A673 (cell line): ENCODE results near the gene RSAD1. TPM values are rescaled to one million over a fixed set of nuclear protein-coding genes. Genes with fewer than 3 reads are reported as not detected.
A peak's percentile ranks its signal among the peaks of the same experiment; 100 is the strongest.

ENCODE experiments used
- Bru-seq: library from RNA; stranded (reverse); fragments of 400-500 nt; gene quantifications from one replicate; lab custom pipeline; 2021; lab: Mats Ljungman, UMichigan
- BruChase-seq, 2 experiments: library from RNA; stranded (reverse); fragments of 400-500 nt; gene quantifications; one replicate each; lab custom pipeline; 2021; lab: Mats Ljungman, UMichigan
- BruUV-seq: library from RNA; stranded (reverse); fragments of 400-500 nt; replicated peaks from 2 replicates; lab custom pipeline; 2021; lab: Mats Ljungman, UMichigan
- CTCF ChIA-PET: fragments of 300-600 bp; sonication (Branson Sonifier 250); formaldehyde crosslinking; loops from one replicate; lab custom pipeline; 2022; ENCODE audit warnings: antibody characterized with exemption; lab: Charles Lee
- POLR2A ChIA-PET: fragments of 300-600 bp; sonication (Branson Sonifier 250); formaldehyde crosslinking; loops from one replicate; lab custom pipeline; 2022; ENCODE audit warnings: antibody characterized with exemption; ENCODE audit not compliant: low non-redundant PET; lab: Charles Lee
- DNase-seq: peaks from one replicate; pipeline ENCODE4 v3.0.0-alpha.2; 2015; ENCODE audit warnings: low spot score
- H3K27ac ChIP-seq: fragments of 200-600 bp; sonication (generic); 2 replicates; pipeline ENCODE4 v1.5.1; 2016; ENCODE audit warnings: mixed run types, low read depth, mild to moderate bottlenecking, mixed read lengths, antibody characterized with exemption, low read length; ENCODE audit not compliant: poor library complexity, severe bottlenecking
- H3K27me3 ChIP-seq: fragments of 200-600 bp; sonication (generic); replicated peaks from 2 replicates; pipeline ENCODE4 v1.6.1; 2017; ENCODE audit warnings: mixed run types, low read depth, mild to moderate bottlenecking, mixed read lengths, antibody characterized with exemption, low read length; ENCODE audit not compliant: insufficient read depth, poor library complexity
- H3K36me3 ChIP-seq: fragments of 200-600 bp; sonication (generic); 2 replicates; pipeline ENCODE4 v1.6.1; 2016; ENCODE audit warnings: mixed run types, mild to moderate bottlenecking, mixed read lengths, antibody characterized with exemption, low read length; ENCODE audit not compliant: insufficient read depth, poor library complexity, severe bottlenecking
- H3K4me1 ChIP-seq: fragments of 200-600 bp; sonication (generic); 2 replicates; pipeline ENCODE4 v1.6.1; 2017; ENCODE audit warnings: mixed run types, mild to moderate bottlenecking, mixed read lengths, antibody characterized with exemption, low read length; ENCODE audit not compliant: insufficient read depth, poor library complexity, severe bottlenecking
- H3K4me3 ChIP-seq: fragments of 200-600 bp; sonication (generic); 2 replicates; pipeline ENCODE4 v1.5.1; 2016; ENCODE audit warnings: low read depth, mixed run types, mild to moderate bottlenecking, mixed read lengths, low read length; ENCODE audit not compliant: poor library complexity, severe bottlenecking
- H3K9me3 ChIP-seq: fragments of 200-600 bp; sonication (generic); 2 replicates; pipeline ENCODE4 v1.6.1; 2016; ENCODE audit warnings: mixed run types, low read depth, mild to moderate bottlenecking, mixed read lengths, antibody characterized with exemption, low read length; ENCODE audit not compliant: poor library complexity, severe bottlenecking
- EZH2 ChIP-seq: fragments of 200-600 bp; sonication (generic); IDR thresholded peaks from 2 replicates; pipeline ENCODE4 v1.6.1; 2017; ENCODE audit warnings: borderline replicate concordance, low read depth, mild to moderate bottlenecking, mixed read lengths, antibody characterized with exemption, low read length; ENCODE audit not compliant: poor library complexity, severe bottlenecking
- intact Hi-C: fragments of 100-400 bp; cut with micrococcal nuclease; formaldehyde crosslinking; loops from one replicate; pipeline ENCODE4 v1.10.0; 2022; ENCODE audit not compliant: unreplicated experiment
- long read RNA-seq: library from polyadenylated mRNA; stranded (forward); transcript quantifications from one replicate; pipeline ENCODE4 v2.0.0, GENCODE V29; 2022
- total RNA-seq: library from RNA; stranded (reverse); gene quantifications from 2 replicates; pipeline ENCODE4 v1.2.3, GENCODE V29; 2021
- TF ChIP-seq, protein P1 (sequence below): fragments of 300-800, 200-600 bp; sonication (generic); conservative IDR thresholded peaks from 2 replicates; pipeline ENCODE4 v1.5.1; 2017; ENCODE audit warnings: low read depth, mild to moderate bottlenecking, antibody characterized with exemption, low read length, moderate library complexity, mixed read lengths

The RSAD1 gene
- total RNA-seq (44.3 and 48.4 TPM in 2 replicates), Bru-seq, nascent RNA (percentile 74 among the genes with signal in this experiment), BruChase-seq, experiment 1, labeled RNA remaining after a 2-hour chase (percentile 89 among the genes with signal in this experiment), BruChase-seq, experiment 2, labeled RNA remaining after a 6-hour chase (percentile 84 among the genes with signal in this experiment)
- long read RNA-seq, transcript RSAD1-201 (9 exons, 2,528 nt), result major isoform, 40 of 59 reads
- long read RNA-seq, partial matches to known transcripts, result 7 of 59 reads
- long read RNA-seq, other reads (novel, unspliced or antisense), result 12 of 59 reads

- H3K27ac ChIP-seq, result peak within 1 kb of the TSS; percentile 71
- POLR2A ChIA-PET, result interaction anchor here (0.6 to 0.7 kb wide), 3 partner anchors 24 to 232 kb away, joined by 3 to 8 read pairs (median 4); no protein-coding TSS in a partner anchor
- peaks cover 13% of the 10 kb centered on the region for H3K36me3 ChIP-seq
- DNase-seq, result peak; percentile 94
- intact Hi-C loops, result loop anchor here (10.0 kb wide), 1 partner anchor 104 kb away; the partner anchor contains the start of genes EME1 and MRPL27
- TF ChIP-seq EZH2, result no peak
- TF ChIP-seq, protein P1, sequence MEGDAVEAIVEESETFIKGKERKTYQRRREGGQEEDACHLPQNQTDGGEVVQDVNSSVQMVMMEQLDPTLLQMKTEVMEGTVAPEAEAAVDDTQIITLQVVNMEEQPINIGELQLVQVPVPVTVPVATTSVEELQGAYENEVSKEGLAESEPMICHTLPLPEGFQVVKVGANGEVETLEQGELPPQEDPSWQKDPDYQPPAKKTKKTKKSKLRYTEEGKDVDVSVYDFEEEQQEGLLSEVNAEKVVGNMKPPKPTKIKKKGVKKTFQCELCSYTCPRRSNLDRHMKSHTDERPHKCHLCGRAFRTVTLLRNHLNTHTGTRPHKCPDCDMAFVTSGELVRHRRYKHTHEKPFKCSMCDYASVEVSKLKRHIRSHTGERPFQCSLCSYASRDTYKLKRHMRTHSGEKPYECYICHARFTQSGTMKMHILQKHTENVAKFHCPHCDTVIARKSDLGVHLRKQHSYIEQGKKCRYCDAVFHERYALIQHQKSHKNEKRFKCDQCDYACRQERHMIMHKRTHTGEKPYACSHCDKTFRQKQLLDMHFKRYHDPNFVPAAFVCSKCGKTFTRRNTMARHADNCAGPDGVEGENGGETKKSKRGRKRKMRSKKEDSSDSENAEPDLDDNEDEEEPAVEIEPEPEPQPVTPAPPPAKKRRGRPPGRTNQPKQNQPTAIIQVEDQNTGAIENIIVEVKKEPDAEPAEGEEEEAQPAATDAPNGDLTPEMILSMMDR, result peak; percentile 67
- CTCF ChIA-PET, result interaction anchor here (0.6 to 1.4 kb wide), 8 partner anchors 23 to 1138 kb away, joined by 3 to 12 read pairs (median 6); partner anchors contain the start of genes LRRC59 and TOB1
- H3K4me3 ChIP-seq, result peak within 1 kb of the TSS; percentile 65
- H3K27me3 ChIP-seq, result no peaks in the 10 kb centered on the region
- BruUV-seq, result no TSS peak
- peaks cover 8% of the 10 kb centered on the region for H3K4me1 ChIP-seq
- no peaks in the 10 kb centered on the region for H3K9me3 ChIP-seq
Measured at GRCh38 chr17:50478391-50479381, at the start of gene RSAD1. TSS of gene RSAD1 (plus strand) at chr17:50478860. CDS start at chr17:50478885, 25 bp downstream.

DNA sequence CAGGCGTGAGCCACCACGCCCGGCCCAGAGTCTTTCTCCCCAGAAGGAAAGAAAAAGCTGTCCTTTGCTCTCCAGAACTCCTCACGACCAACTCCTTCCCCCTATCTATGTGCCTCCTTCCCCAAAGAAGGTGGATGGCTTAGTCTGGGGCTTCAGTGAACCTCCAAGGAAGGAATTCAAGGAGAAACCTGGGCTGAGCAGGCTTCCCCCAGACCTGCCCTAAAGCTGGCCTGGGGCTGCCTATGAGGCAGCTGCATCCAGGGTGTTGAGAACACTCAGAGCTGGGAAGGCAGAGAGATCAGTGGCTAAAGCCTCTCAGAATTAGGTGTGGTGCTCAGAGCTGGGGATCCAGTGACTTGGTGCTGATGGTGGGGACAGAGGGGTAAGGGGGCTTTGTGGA lies 48.9 kb upstream of the RSAD1 start:
- no peak for DNase-seq
- intact Hi-C loops, result no loop called here
- BruUV-seq, result no TSS peak
- no peaks in the 10 kb centered on the region for H3K36me3 ChIP-seq
- no peak overlapping the region for H3K27ac ChIP-seq
- H3K9me3 ChIP-seq, result no peaks in the 10 kb centered on the region
- H3K4me3 ChIP-seq, result no peak overlapping the region
- POLR2A ChIA-PET, result no interaction called here
- no peaks in the 10 kb centered on the region for H3K27me3 ChIP-seq
- H3K4me1 ChIP-seq, result peaks cover 15% of the 10 kb centered on the region
- TF ChIP-seq EZH2, result no peak
- TF ChIP-seq, protein P1, result no peak
- CTCF ChIA-PET, result no interaction called here
